Gastrocnemius medialis (tissue), 4 donors: ENCODE results near the gene AKAP6.

Experiments
- CTCF ChIP-seq, 5 experiments: fragments of 450-650 bp in 3 of 5; fragments of 200-600 bp in 2 of 5; sonication (generic) in 2 of 5; IDR thresholded peaks in 4 of 5; conservative IDR thresholded peaks in 1 of 5; 1 replicate in 4 of 5; 2 replicates in 1 of 5; pipeline ENCODE4 v1.5.1; 2016 to 2019; ENCODE audit warnings: antibody characterized with exemption in 5 of 5, mild to moderate bottlenecking in 3 of 5, moderate library complexity in 3 of 5
- POLR2A ChIP-seq, 2 donors: fragments of 450-650 bp; IDR thresholded peaks; one replicate each; pipeline ENCODE4 v1.6.1; 2017; ENCODE audit warnings: antibody characterized with exemption in 2 of 2, mild to moderate bottlenecking in 2 of 2, moderate library complexity in 2 of 2

- TF ChIP-seq POLR2A (IDR thresholded peaks at IDR 0.05) (no peak), CTCF (IDR thresholded peaks at IDR 0.05 in 4 of 5, conservative IDR thresholded peaks at IDR 0.05 in 1 of 5) (no peak)
Measured at GRCh38 chr14:32827514-32827913, 498.4 kb downstream of the AKAP6 start.
